ENCODE measurements around the gene RNASE12.

GRCh38 chr14:20597108-20597507 is 5.9 kb upstream of the RNASE12 start:
- TF ChIP-seq CTCF (conservative IDR thresholded peaks at IDR 0.05) (no peak), ZFX (IDR thresholded peaks at IDR 0.05) (no peak)
